Skeletal muscle tissue (tissue), 4 donors: ENCODE results near the gene DIP2C. TPM values are rescaled to one million over a fixed set of nuclear protein-coding genes. Genes with fewer than 3 reads are reported as not detected.
"Not testable (repeated sequence)": the region's sequence is repeated elsewhere in the genome, so short reads cannot be mapped to it uniquely, and the experiment has no call there.

Experiments used
- H3K27ac ChIP-seq: one replicate; pipeline ENCODE4 v1.7.0; 2013; ENCODE audit warnings: mild to moderate bottlenecking, low read depth, low read length, inconsistent platforms
- H3K27me3 ChIP-seq, 3 donors: one replicate each; pipeline ENCODE4 v1.7.0; 2013; ENCODE audit warnings: low read length in 3 of 3; ENCODE audit not compliant: control insufficient read depth in 3 of 3, insufficient read depth in 3 of 3
- H3K36me3 ChIP-seq, 3 donors: one replicate each; pipeline ENCODE4 v1.7.0; 2013; ENCODE audit warnings: low read length in 3 of 3; ENCODE audit not compliant: control insufficient read depth in 3 of 3, insufficient read depth in 3 of 3
- H3K4me1 ChIP-seq, 3 donors: one replicate each; pipeline ENCODE4 v1.7.0; 2013; ENCODE audit warnings: low read length in 3 of 3, mild to moderate bottlenecking in 3 of 3; ENCODE audit not compliant: control insufficient read depth in 3 of 3, insufficient read depth in 3 of 3
- H3K4me3 ChIP-seq, 3 donors: one replicate each; pipeline ENCODE4 v1.7.0; 2013; ENCODE audit warnings: low read length in 3 of 3
- H3K9ac ChIP-seq, 3 donors: one replicate each; pipeline ENCODE4 v1.7.0; 2013; ENCODE audit warnings: low read length in 3 of 3, mild to moderate bottlenecking in 3 of 3, moderate library complexity in 2 of 3, low read depth in 1 of 3
- H3K9me3 ChIP-seq, 3 donors: one replicate each; pipeline ENCODE4 v1.7.0; 2013; ENCODE audit warnings: low read length in 3 of 3; ENCODE audit not compliant: control insufficient read depth in 3 of 3
- total RNA-seq: library from RNA; depleted of rRNA; stranded (reverse); fragments of >200 nt; gene quantifications from one replicate; pipeline ENCODE4 v1.2.3, GENCODE V29; 2014
- donor health status: Osteomylitis.

The DIP2C gene
- total RNA-seq, 1 donor from 2014 or later, result 18.8 TPM

GRCh38 chr10:655184-655583 lies 34.3 kb downstream of the DIP2C start:
- H3K27me3 ChIP-seq, result no peaks in the 10 kb centered on the region
- no peak overlapping the region for H3K9ac ChIP-seq
- no peak overlapping the region for H3K4me3 ChIP-seq
- H3K27ac ChIP-seq, result no peak overlapping the region
- H3K4me1 ChIP-seq, result peaks cover 32 to 69% (median 48%) of the 10 kb centered on the region in 3 donors
- H3K36me3 ChIP-seq, result no peaks in the 10 kb centered on the region
- H3K9me3 ChIP-seq, result no peaks in the 10 kb centered on the region

DNA sequence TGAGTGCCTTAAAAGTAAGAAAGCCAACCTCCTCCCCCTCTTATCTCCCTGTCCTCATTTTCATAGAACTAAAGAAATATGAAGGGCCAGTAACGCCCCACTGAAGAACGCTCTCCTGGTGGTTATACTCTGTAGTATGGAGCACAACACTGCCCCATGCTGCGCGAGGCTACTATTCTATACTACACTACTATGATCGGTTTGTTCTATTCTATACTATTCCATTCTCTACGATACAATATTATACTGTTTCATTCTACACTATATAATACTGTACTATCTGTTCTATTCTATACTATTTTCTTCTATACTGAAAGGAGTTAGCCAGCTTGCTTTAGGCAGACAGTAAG lies 34.8 kb downstream of the DIP2C start:
- H3K27ac ChIP-seq, result no peak overlapping the region
- H3K4me1 ChIP-seq, result peaks cover 30 to 69% (median 48%) of the 10 kb centered on the region in 3 donors
- no peak overlapping the region for H3K9ac ChIP-seq

GRCh38 chr10:653991-654646 lies 35.3 kb downstream of the DIP2C start:
- H3K9me3 ChIP-seq, result no peaks in the 10 kb centered on the region
- H3K4me1 ChIP-seq, result peaks cover 28 to 66% (median 44%) of the 10 kb centered on the region in 3 donors
- H3K27me3 ChIP-seq, result no peaks in the 10 kb centered on the region
- peak overlapping the region in 1 of 3 donors; percentile 29 for H3K4me3 ChIP-seq
- H3K27ac ChIP-seq, result no peak overlapping the region
- no peaks in the 10 kb centered on the region for H3K36me3 ChIP-seq
- H3K9ac ChIP-seq, result peak overlapping the region in 1 of 3 donors; percentile 16

More for the DNA sequence above, 34.8 kb downstream of the DIP2C start:
- Histone ChIP-seq H3K27me3 (no peaks in the 10 kb centered on the region), H3K36me3 (no peaks in the 10 kb centered on the region), H3K4me3 (no peak overlapping the region), H3K9me3 (no peaks in the 10 kb centered on the region)

DNA sequence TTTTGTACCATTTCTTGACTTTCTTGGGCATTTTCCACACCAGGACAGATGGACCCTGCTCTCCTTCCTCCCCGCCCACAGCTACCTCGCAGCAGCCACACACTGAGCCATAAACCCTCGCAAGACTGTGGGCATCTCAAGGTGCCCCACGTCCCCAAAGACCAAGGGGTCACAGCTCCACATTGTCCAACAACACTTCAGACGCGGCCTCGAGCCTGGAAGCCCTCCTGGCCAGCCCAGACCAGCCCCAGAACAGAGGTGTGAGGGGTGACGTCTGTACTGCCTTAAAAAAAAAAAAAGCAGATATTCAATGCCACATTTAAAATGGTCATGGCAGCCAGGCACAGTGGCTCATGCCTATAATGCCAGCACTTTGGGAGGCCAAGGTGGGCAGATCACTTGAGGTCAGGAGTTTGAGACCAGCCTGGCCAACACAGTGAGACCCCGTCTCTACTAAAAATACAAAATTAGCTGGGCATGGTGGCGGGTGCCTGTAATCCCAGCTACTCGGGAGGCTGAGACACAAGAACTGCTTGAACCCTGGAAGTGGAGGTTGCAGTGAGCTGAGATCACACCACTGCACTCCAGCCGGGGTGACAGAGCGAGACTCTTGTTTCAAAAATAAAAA lies 36.5 kb downstream of the DIP2C start:
- H3K9ac ChIP-seq, H3K27ac ChIP-seq, H3K9me3 ChIP-seq, H3K36me3 ChIP-seq, H3K27me3 ChIP-seq, H3K4me3 ChIP-seq: not testable (repeated sequence)
- H3K4me1 ChIP-seq, result peaks cover 21 to 54% (median 34%) of the 10 kb centered on the region in 3 donors

DNA sequence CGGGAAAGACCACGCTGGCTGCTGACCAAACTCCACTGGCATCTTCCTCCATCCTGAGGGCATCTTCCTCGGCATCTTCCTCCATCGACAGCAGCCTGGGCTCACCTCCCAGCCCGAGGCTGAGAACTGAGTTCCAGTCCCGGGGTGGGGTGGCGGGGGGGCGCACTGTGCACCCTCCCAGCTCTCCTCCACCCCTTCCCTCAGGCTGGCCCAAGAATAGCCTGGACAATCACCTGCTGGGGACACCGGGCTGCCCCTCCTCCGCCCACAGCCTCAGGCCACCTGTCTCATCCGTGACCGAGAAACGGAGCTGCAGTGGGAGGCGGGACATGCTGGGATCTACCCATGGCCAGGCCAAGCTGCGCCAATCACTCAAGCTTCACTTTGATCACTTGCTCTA lies 37.2 kb downstream of the DIP2C start:
- no peak overlapping the region for H3K4me3 ChIP-seq
- no peaks in the 10 kb centered on the region for H3K36me3 ChIP-seq
- H3K4me1 ChIP-seq, result peaks cover 21 to 54% (median 34%) of the 10 kb centered on the region in 3 donors
- no peak overlapping the region for H3K27ac ChIP-seq
- H3K9me3 ChIP-seq, result no peaks in the 10 kb centered on the region
- no peak overlapping the region for H3K9ac ChIP-seq
- no peaks in the 10 kb centered on the region for H3K27me3 ChIP-seq

GRCh38 chr10:651692-652091 lies 37.8 kb downstream of the DIP2C start:
- Histone ChIP-seq H3K9ac (no peak overlapping the region), H3K4me1 (peaks cover 21 to 51% (median 33%) of the 10 kb centered on the region in 3 donors), H3K36me3 (no peaks in the 10 kb centered on the region), H3K9me3 (no peaks in the 10 kb centered on the region), H3K27me3 (no peaks in the 10 kb centered on the region), H3K4me3 (no peak overlapping the region), H3K27ac (no peak overlapping the region)

DNA sequence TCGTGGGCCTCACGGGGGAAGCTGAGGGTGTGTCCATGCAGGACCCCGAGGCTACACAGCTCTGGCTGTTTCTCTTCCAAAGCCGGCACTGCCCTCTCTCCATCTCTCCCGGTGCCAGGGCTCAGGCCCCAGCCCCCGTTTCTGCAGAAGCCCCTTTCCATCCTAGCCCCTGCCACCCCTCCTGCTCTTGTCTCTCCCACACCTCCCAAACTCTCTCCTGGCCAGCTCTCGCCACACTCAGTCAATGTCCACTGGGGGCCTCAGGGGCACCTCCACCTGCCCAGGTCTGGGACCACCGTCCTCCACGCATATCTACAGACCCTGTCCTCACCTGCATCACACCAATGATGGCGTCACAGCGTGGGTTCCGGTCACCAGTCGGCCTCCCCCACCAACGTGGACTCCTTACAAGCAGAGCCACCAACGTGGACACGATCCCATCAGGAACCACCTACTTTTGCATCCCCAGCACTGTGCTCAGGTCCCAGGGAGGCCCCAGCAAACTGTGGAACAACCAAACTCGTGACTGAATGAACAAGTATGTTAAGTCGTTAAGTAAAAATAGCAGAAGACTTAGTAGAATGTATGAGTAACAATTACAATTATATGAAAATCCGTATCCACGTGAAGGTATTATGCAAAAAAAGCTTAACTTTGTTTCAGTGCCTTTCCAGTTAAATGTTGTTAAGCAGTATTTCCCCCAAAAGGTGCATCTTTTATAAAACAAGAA lies 38.4 kb downstream of the DIP2C start:
- no peaks in the 10 kb centered on the region for H3K9me3 ChIP-seq
- H3K4me3 ChIP-seq, result no peak overlapping the region
- H3K4me1 ChIP-seq, result peaks cover 21 to 46% (median 31%) of the 10 kb centered on the region in 3 donors
- peak overlapping the region in 1 of 3 donors; percentile 40 for H3K9ac ChIP-seq
- no peaks in the 10 kb centered on the region for H3K27me3 ChIP-seq
- H3K36me3 ChIP-seq, result no peaks in the 10 kb centered on the region
- no peak overlapping the region for H3K27ac ChIP-seq

GRCh38 chr10:650441-650851 lies 39.0 kb downstream of the DIP2C start:
- peak overlapping the region in 2 of 3 donors; percentile 40 to 42 for H3K9ac ChIP-seq

GRCh38 chr10:649798-650440 lies 39.5 kb downstream of the DIP2C start:
- Histone ChIP-seq H3K27ac (peak overlapping the region; percentile 36), H3K4me1 (peaks cover 21 to 44% (median 31%) of the 10 kb centered on the region in 3 donors), H3K9ac (peak overlapping the region in 2 of 3 donors; percentile 40 to 42), H3K4me3 (peak overlapping the region; percentile 9 to 52 (median 35)), H3K27me3 (no peaks in the 10 kb centered on the region), H3K36me3 (no peaks in the 10 kb centered on the region), H3K9me3 (peaks cover 2 to 4% (median 2%) of the 10 kb centered on the region in 3 donors)

More at GRCh38 chr10:650441-650851, 39.0 kb downstream of the DIP2C start:
- Histone ChIP-seq H3K27ac (peak overlapping the region; percentile 36), H3K36me3 (no peaks in the 10 kb centered on the region), H3K4me3 (peak overlapping the region; percentile 9 to 52 (median 35)), H3K9me3 (no peaks in the 10 kb centered on the region), H3K27me3 (no peaks in the 10 kb centered on the region), H3K4me1 (peaks cover 21 to 45% (median 31%) of the 10 kb centered on the region in 3 donors)
